Activated T-cell treated with anti-CD3 and anti-CD28 coated beads, Interleukin-2, amount 50 U/mL, for 72 hours (primary cell): ENCODE data around the gene DNAJB2. TPM values are rescaled to one million over a fixed set of nuclear protein-coding genes. Genes with fewer than 3 reads are reported as not detected.

Experiments used
- ATAC-seq, 2 donors: fragments of 150-1000 bp; cut with Tn5 transposase; replicated peaks in 1 of 2; 2 replicates each; pipeline ENCODE4 v1.10.0; 2021; ENCODE audit warnings: moderate library complexity in 2 of 2, mild to moderate bottlenecking in 1 of 2
- DNase-seq, 2 donors: peaks; one replicate each; pipeline ENCODE4 v3.0.0; 2021 to 2022; ENCODE audit warnings: mixed read lengths in 1 of 2
- H3K27ac Mint-ChIP-seq: one replicate; pipeline ENCODE4 v1.8.0; 2022; ENCODE audit warnings: mild to moderate bottlenecking, moderate library complexity, mixed read lengths
- H3K27me3 Mint-ChIP-seq: one replicate; pipeline ENCODE4 v1.8.0; 2022; ENCODE audit warnings: low read depth, mixed read lengths
- H3K36me3 Mint-ChIP-seq, 2 donors: one replicate each; pipeline ENCODE4 v1.8.0; 2022; ENCODE audit warnings: mixed read lengths in 2 of 2, mild to moderate bottlenecking in 1 of 2; ENCODE audit not compliant: insufficient read depth in 2 of 2
- H3K4me1 Mint-ChIP-seq: one replicate; pipeline ENCODE4 v1.8.0; 2022; ENCODE audit warnings: low read depth, mixed read lengths
- H3K4me3 Mint-ChIP-seq, 2 donors: one replicate each; pipeline ENCODE4 v1.8.0; 2022; ENCODE audit warnings: mild to moderate bottlenecking in 2 of 2, mixed read lengths in 2 of 2, moderate library complexity in 2 of 2
- H3K9me3 Mint-ChIP-seq, 2 donors: one replicate each; pipeline ENCODE4 v1.8.0; 2022; ENCODE audit warnings: mixed read lengths in 2 of 2
- total RNA-seq, 2 donors: library from RNA; stranded (reverse); gene quantifications; one replicate each; pipeline ENCODE4 v1.2.3, GENCODE V29; 2022

The DNAJB2 gene
- total RNA-seq, 2 donors from 2014 or later: 71.1 to 88.1 TPM

DNA sequence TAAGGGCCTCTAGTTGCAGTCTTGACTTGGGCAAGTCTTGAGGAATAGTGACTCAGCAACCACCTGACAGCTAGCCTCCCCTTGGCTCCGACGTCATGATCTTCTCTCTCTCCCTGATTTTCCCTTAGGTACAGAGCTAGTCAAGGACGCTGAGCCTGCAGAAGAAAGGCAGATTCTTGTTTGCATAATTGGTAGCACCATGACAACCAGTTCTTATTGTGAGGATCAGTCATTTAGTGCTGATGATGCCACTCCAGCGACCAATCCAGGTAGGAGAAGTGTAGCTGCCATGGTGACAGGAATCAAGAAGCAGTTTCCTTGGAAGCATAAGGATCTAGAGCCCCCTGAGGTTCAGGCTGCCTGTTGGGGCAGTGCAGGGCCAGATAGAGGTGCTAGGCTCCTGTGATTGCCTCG lies 56.2 kb downstream of the DNAJB2 start:
- H3K27me3 Mint-ChIP-seq: peaks cover 51% of the 10 kb centered on the region
- H3K36me3 Mint-ChIP-seq: peaks cover 5 to 6% of the 10 kb centered on the region in 2 donors
- H3K27ac Mint-ChIP-seq: no peak overlapping the region
- H3K9me3 Mint-ChIP-seq: peaks cover 4 to 6% of the 10 kb centered on the region in 2 donors
- H3K4me1 Mint-ChIP-seq: no peaks in the 10 kb centered on the region
- DNase-seq (no peak), ATAC-seq (no peak)
- H3K4me3 Mint-ChIP-seq: no peak overlapping the region

Other genes starting within 250 kb of the DNAJB2 start
- gene CFAP65, start 237.8 kb upstream of the DNAJB2 start, total RNA-seq: not detected
- gene IHH, start 218.4 kb upstream of the DNAJB2 start, total RNA-seq: under 1 TPM; 0.12 to 0.14 TPM
- gene NHEJ1, start 118.6 kb upstream of the DNAJB2 start, total RNA-seq: 10 to 100 TPM; 19.8 to 21.1 TPM
- 1 to 10 TPM; 3.1 to 4.0 TPM for gene SLC23A3, start 109.3 kb upstream of the DNAJB2 start, total RNA-seq
- 10 to 100 TPM; 53.5 to 54.5 TPM for gene CNPPD1, start 102.4 kb upstream of the DNAJB2 start, total RNA-seq
- 10 to 100 TPM; 53.7 to 66.8 TPM for gene RETREG2, start 101.1 kb upstream of the DNAJB2 start, total RNA-seq
- 10 to 100 TPM; 45.5 to 47.7 TPM for gene ZFAND2B, start 72.6 kb upstream of the DNAJB2 start, total RNA-seq
- 1 to 10 TPM; 8.5 to 8.8 TPM for gene ABCB6, start 60.4 kb upstream of the DNAJB2 start, total RNA-seq
- 10 to 100 TPM; 48.5 to 51.4 TPM for gene ATG9A, start 49.7 kb upstream of the DNAJB2 start, total RNA-seq
- 100 to 1,000 TPM; 101 to 117 TPM for gene ANKZF1, start 49.6 kb upstream of the DNAJB2 start, total RNA-seq
- gene GLB1L, start 33.9 kb upstream of the DNAJB2 start, total RNA-seq: 1 to 10 TPM; 2.3 to 3.4 TPM
- 10 to 100 TPM; 36.8 to 46.0 TPM for gene STK16, start 33.9 kb upstream of the DNAJB2 start, total RNA-seq
- gene TUBA4B, start 26.1 kb upstream of the DNAJB2 start, total RNA-seq: not detected
- 10 to 100 TPM; 82.0 to 99.8 TPM for gene TUBA4A, start 25.4 kb upstream of the DNAJB2 start, total RNA-seq
- 1 to 10 TPM; 1.7 to 2.5 TPM for gene PTPRN, start 30.0 kb downstream of the DNAJB2 start, total RNA-seq
- not detected for gene RESP18, start 53.4 kb downstream of the DNAJB2 start, total RNA-seq
- gene DNPEP, start 108.5 kb downstream of the DNAJB2 start, total RNA-seq: 10 to 100 TPM; 61.5 to 71.0 TPM
- under 1 TPM in 1 of 2 donors, not detected in 1; 0.10 TPM for gene DES, start 139.0 kb downstream of the DNAJB2 start, total RNA-seq
- 1 to 10 TPM; 4.8 to 6.9 TPM for gene SPEG, start 155.5 kb downstream of the DNAJB2 start, total RNA-seq
- 10 to 100 TPM; 39.4 to 47.3 TPM for gene GMPPA, start 219.5 kb downstream of the DNAJB2 start, total RNA-seq
- gene ASIC4, start 235.1 kb downstream of the DNAJB2 start, total RNA-seq: under 1 TPM; 0.19 to 0.30 TPM